ENCODE data around the gene POLR1C. TPM values are rescaled to one million over a fixed set of nuclear protein-coding genes. Genes with fewer than 3 reads are reported as not detected.

The POLR1C gene
- total RNA-seq, 4 donors from 2014 or later: 9.1 to 30.3 (median 17.6) TPM

- WGBS: 1% methylated on average over 10 of the region's 10 CpGs
- intact Hi-C loops (cut with DNase I): loop anchor here (10.0 kb wide), 1 partner anchor 342 kb away; the partner anchor contains the start of gene SRF
- Histone ChIP-seq H3K9me3 (no peaks in the 10 kb centered on the region), H3K36me3 (peaks cover 58 to 69% (median 64%) of the 10 kb centered on the region in 4 donors), H3K4me1 (peaks cover 41 to 56% (median 54%) of the 10 kb centered on the region in 4 donors), H3K27ac (replicated peaks in 1 of 4) (peak overlapping the region; percentile 85 to 89 (median 88)), H3K4me3 (peak overlapping the region; percentile 77 to 92 (median 86)), H3K27me3 (no peaks in the 10 kb centered on the region)
- DNase-seq (ENCODE audit: extremely low spot score): no peak
- TF ChIP-seq EP300 (IDR thresholded peaks at IDR 0.05) (no peak), POLR2AphosphoS5 (IDR thresholded peaks at IDR 0.05) (no peak), POLR2A (IDR thresholded peaks at IDR 0.05; ENCODE audit: low read depth) (no peak), CTCF (IDR thresholded peaks at IDR 0.05) (no peak)
These were observed 557 bp upstream of the POLR1C start for GRCh38 chr6:43516367-43516696.

- no peak for TF ChIP-seq CTCF (IDR thresholded peaks at IDR 0.05)
- no peak for TF ChIP-seq EP300 (IDR thresholded peaks at IDR 0.05)
- TF ChIP-seq POLR2AphosphoS5 (IDR thresholded peaks at IDR 0.05): no peak
- TF ChIP-seq POLR2A (IDR thresholded peaks at IDR 0.05; ENCODE audit: low read depth): no peak
- H3K9me3 ChIP-seq: no peaks in the 10 kb centered on the region
- WGBS: 4% methylated on average over 10 of the region's 10 CpGs
- peak overlapping the region; percentile 85 to 89 (median 88) for H3K27ac ChIP-seq (replicated peaks in 1 of 4)
- peak overlapping the region; percentile 77 to 92 (median 86) for H3K4me3 ChIP-seq
- peaks cover 41 to 50% (median 47%) of the 10 kb centered on the region in 4 donors for H3K4me1 ChIP-seq
- DNase-seq (ENCODE audit: extremely low spot score): no peak
- H3K36me3 ChIP-seq: peaks cover 53 to 69% (median 64%) of the 10 kb centered on the region in 4 donors
- intact Hi-C loops (cut with DNase I): loop anchor here (10.0 kb wide), 1 partner anchor 343 kb away; the partner anchor contains the start of gene SRF
- no peaks in the 10 kb centered on the region for H3K27me3 ChIP-seq
These were observed 842 bp downstream of the POLR1C start for GRCh38 chr6:43517505-43518357.

DNA sequence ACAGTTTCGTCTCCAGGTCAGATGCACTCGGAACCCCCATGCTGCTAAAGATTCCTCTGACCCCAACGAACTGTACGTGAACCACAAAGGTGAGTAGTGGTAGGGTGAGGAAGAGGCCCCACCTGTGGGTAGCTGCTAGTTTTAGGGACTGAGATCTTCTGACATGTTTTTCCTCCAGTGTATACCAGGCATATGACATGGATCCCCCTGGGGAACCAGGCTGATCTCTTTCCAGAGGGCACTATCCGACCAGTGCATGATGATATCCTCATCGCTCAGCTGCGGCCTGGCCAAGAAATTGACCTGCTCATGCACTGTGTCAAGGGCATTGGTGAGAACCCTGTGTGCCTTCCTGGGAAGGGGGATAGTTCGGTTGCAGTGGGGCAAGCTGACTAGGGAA lies 3.2 kb downstream of the POLR1C start:
- Histone ChIP-seq H3K4me3 (no peak overlapping the region), H3K27ac (replicated peaks in 1 of 4) (no peak overlapping the region), H3K9me3 (no peaks in the 10 kb centered on the region), H3K4me1 (peaks cover 30 to 34% (median 31%) of the 10 kb centered on the region in 4 donors), H3K36me3 (peaks cover 42 to 69% (median 65%) of the 10 kb centered on the region in 4 donors), H3K27me3 (no peaks in the 10 kb centered on the region)
- DNase-seq (ENCODE audit: extremely low spot score): no peak
- intact Hi-C loops (cut with DNase I): no loop called here
- TF ChIP-seq CTCF (IDR thresholded peaks at IDR 0.05) (no peak), POLR2A (IDR thresholded peaks at IDR 0.05; ENCODE audit: low read depth) (no peak), POLR2AphosphoS5 (IDR thresholded peaks at IDR 0.05) (no peak), EP300 (IDR thresholded peaks at IDR 0.05) (no peak)
- 83% methylated on average over 8 of the region's 8 CpGs for WGBS

- no peak for DNase-seq (ENCODE audit: extremely low spot score)
- Histone ChIP-seq H3K27ac (replicated peaks in 1 of 4) (no peak overlapping the region), H3K4me1 (peaks cover 17 to 23% (median 18%) of the 10 kb centered on the region in 4 donors), H3K9me3 (no peaks in the 10 kb centered on the region), H3K4me3 (no peak overlapping the region), H3K36me3 (peaks cover 43 to 78% (median 77%) of the 10 kb centered on the region in 4 donors), H3K27me3 (no peaks in the 10 kb centered on the region)
- intact Hi-C loops (cut with DNase I): no loop called here
- TF ChIP-seq POLR2A (IDR thresholded peaks at IDR 0.05; ENCODE audit: low read depth) (no peak), CTCF (IDR thresholded peaks at IDR 0.05) (no peak), EP300 (IDR thresholded peaks at IDR 0.05) (no peak), POLR2AphosphoS5 (IDR thresholded peaks at IDR 0.05) (no peak)
- WGBS: 74% methylated on average over 2 of the region's 2 CpGs
These were observed 4.9 kb downstream of the POLR1C start for GRCh38 chr6:43521836-43522235.

Measured in esophagus muscularis mucosa (tissue), 4 donors.